Prostate gland (tissue), 2 donors: ENCODE data around the gene PDGFC. TPM values are rescaled to one million over a fixed set of nuclear protein-coding genes. Genes with fewer than 3 reads are reported as not detected.

ENCODE experiments used
- DNase-seq: peaks from one replicate; pipeline ENCODE4 v3.0.0-alpha.2; 2019; ENCODE audit warnings: low spot score
- H3K27ac ChIP-seq, 2 donors: fragments of 200-600 bp; sonication (generic); 2 replicates each; pipeline ENCODE4 v1.5.1; 2017 to 2019
- H3K27me3 ChIP-seq: fragments of 200-600 bp; sonication (generic); replicated peaks from 2 replicates; pipeline ENCODE4 v1.5.1; 2019; ENCODE audit not compliant: insufficient read depth
- H3K36me3 ChIP-seq, 2 donors: fragments of 200-600 bp; sonication (generic); 1 replicate in 1 of 2; 2 replicates in 1 of 2; pipeline versions ENCODE4 v1.5.1 to v1.8.1; 2017 to 2019
- H3K4me1 ChIP-seq: fragments of 200-600 bp; sonication (generic); replicated peaks from 2 replicates; pipeline ENCODE4 v1.5.1; 2019
- H3K4me3 ChIP-seq, 2 donors: fragments of 200-600 bp; sonication (generic); 2 replicates each; pipeline ENCODE4 v1.5.1; 2017 to 2019
- H3K9me3 ChIP-seq: fragments of 200-600 bp; sonication (generic); 2 replicates; pipeline ENCODE4 v1.5.1; 2017
- CTCF ChIP-seq, 4 experiments: fragments of 200-600 bp in 2 of 4; fragments of 450-650 bp in 2 of 4; sonication (generic) in 2 of 4; IDR thresholded peaks; 1 replicate in 3 of 4; 2 replicates in 1 of 4; pipeline ENCODE4 v1.5.1; 2016 to 2019; ENCODE audit warnings: antibody characterized with exemption in 4 of 4, mild to moderate bottlenecking in 2 of 4, moderate library complexity in 2 of 4
- POLR2A ChIP-seq: fragments of 450-650 bp; IDR thresholded peaks from one replicate; pipeline ENCODE4 v1.6.1; 2016; ENCODE audit warnings: antibody characterized with exemption, mild to moderate bottlenecking
- POLR2AphosphoS5 ChIP-seq: sonication (generic); formaldehyde crosslinking; IDR thresholded peaks from one replicate; pipeline ENCODE4 v1.6.1; 2017; ENCODE audit warnings: antibody characterized with exemption
- WGBS: methylation state at CpG from one replicate; pipeline ENCODE4 v1.1.5; 2018; 5-methylcytosine and 5-hydroxymethylcytosine counted together
- intact Hi-C: fragments of 100-400 bp; cut with DNase I; formaldehyde crosslinking; loops from one replicate; pipeline ENCODE4 v1.14.2; 2022
- total RNA-seq, 2 donors: library from RNA; depleted of rRNA; stranded (reverse); fragments of >200 nt; gene quantifications; one replicate each; pipeline ENCODE4 v1.1.0, GENCODE V29; 2016

PDGFC gene
- total RNA-seq, 2 donors from 2014 or later: 18.6 to 36.8 TPM

- no peak overlapping the region for H3K27ac ChIP-seq
- intact Hi-C loops: no loop called here
- DNase-seq: no peak
- H3K4me1 ChIP-seq: no peaks in the 10 kb centered on the region
- H3K4me3 ChIP-seq: no peak overlapping the region
- H3K9me3 ChIP-seq: no peaks in the 10 kb centered on the region
- no peak for TF ChIP-seq POLR2A
- no peak for TF ChIP-seq CTCF (IDR thresholded peaks at IDR 0.05)
- no peak for TF ChIP-seq POLR2AphosphoS5
- WGBS: 61% methylated on average over 2 of the region's 2 CpGs
- H3K27me3 ChIP-seq: no peaks in the 10 kb centered on the region
- H3K36me3 ChIP-seq: no peaks in the 10 kb centered on the region
These were observed 17.6 kb downstream of the PDGFC start for GRCh38 chr4:156953951-156954350.

GRCh38 chr4:156953001-156953400, 18.6 kb downstream of the PDGFC start:
- no peak overlapping the region for H3K27ac ChIP-seq

GRCh38 chr4:156952078-156952759, 19.4 kb downstream of the PDGFC start:
- DNase-seq: no peak
- Histone ChIP-seq H3K4me3 (no peak overlapping the region), H3K36me3 (no peaks in the 10 kb centered on the region), H3K27ac (no peak overlapping the region), H3K9me3 (no peaks in the 10 kb centered on the region), H3K4me1 (no peaks in the 10 kb centered on the region), H3K27me3 (no peaks in the 10 kb centered on the region)
- no peak for TF ChIP-seq POLR2AphosphoS5
- TF ChIP-seq POLR2A: no peak
- no peak for TF ChIP-seq CTCF (IDR thresholded peaks at IDR 0.05)
- intact Hi-C loops: no loop called here
- WGBS: 74% methylated on average over 3 of the region's 3 CpGs

More at GRCh38 chr4:156953001-156953400, 18.6 kb downstream of the PDGFC start:
- intact Hi-C loops: no loop called here
- Histone ChIP-seq H3K27me3 (no peaks in the 10 kb centered on the region), H3K36me3 (no peaks in the 10 kb centered on the region), H3K9me3 (no peaks in the 10 kb centered on the region), H3K4me1 (no peaks in the 10 kb centered on the region), H3K4me3 (no peak overlapping the region)
- 30% methylated on average over 1 of the region's 1 CpG for WGBS
- TF ChIP-seq POLR2A (no peak), POLR2AphosphoS5 (no peak), CTCF (IDR thresholded peaks at IDR 0.05) (no peak)
- DNase-seq: no peak

GRCh38 chr4:156950948-156951347, 20.7 kb downstream of the PDGFC start:
- TF ChIP-seq CTCF (IDR thresholded peaks at IDR 0.05) (no peak), POLR2AphosphoS5 (no peak), POLR2A (no peak)
- no peaks in the 10 kb centered on the region for H3K4me1 ChIP-seq
- 60% methylated on average over 3 of the region's 3 CpGs for WGBS
- no peaks in the 10 kb centered on the region for H3K9me3 ChIP-seq
- intact Hi-C loops: no loop called here
- no peak overlapping the region for H3K4me3 ChIP-seq
- DNase-seq: no peak
- no peaks in the 10 kb centered on the region for H3K36me3 ChIP-seq
- H3K27me3 ChIP-seq: no peaks in the 10 kb centered on the region
- H3K27ac ChIP-seq: no peak overlapping the region

DNA sequence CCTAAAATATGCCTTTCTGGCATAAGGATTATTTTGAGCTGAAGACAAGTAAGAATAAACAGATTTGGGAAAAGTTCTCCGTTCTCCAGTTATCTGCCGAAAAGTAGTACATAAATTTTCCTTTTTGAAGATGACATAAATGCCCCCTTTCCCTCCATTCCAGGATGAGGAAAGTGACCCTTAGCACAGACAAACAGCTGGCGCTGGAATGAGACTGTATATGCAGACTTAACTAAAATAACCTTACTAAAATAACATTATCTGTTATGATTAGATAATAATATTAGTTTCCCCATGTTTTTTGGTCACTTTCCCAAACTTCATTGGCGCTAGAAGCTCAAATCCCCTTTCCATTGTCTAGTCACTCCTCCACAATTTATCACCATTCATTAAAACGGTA, 21.5 kb downstream of the PDGFC start:
- intact Hi-C loops: no loop called here
- Histone ChIP-seq H3K27ac (no peak overlapping the region), H3K36me3 (no peaks in the 10 kb centered on the region), H3K4me1 (no peaks in the 10 kb centered on the region), H3K4me3 (no peak overlapping the region), H3K9me3 (no peaks in the 10 kb centered on the region), H3K27me3 (no peaks in the 10 kb centered on the region)
- 87% methylated on average over 5 of the region's 5 CpGs for WGBS
- TF ChIP-seq POLR2A (no peak), POLR2AphosphoS5 (no peak), CTCF (IDR thresholded peaks at IDR 0.05) (no peak)
- DNase-seq: no peak
